GM12878 (cell line): ENCODE measurements around the gene FBXL5.

Experiments
- BRCA1 ChIP-seq: IDR thresholded peaks from 2 replicates; pipeline ENCODE4 v1.6.1; 2011; ENCODE audit warnings: low read depth, low read length, improper control_type of control experiment
- CEBPB ChIP-seq, 2 experiments: fragments of 150-350 bp in 1 of 2; IDR thresholded peaks; 2 replicates each; pipeline ENCODE4 v1.6.1; 2012 to 2014; ENCODE audit warnings: low read depth in 2 of 2, low read length in 2 of 2, borderline replicate concordance in 1 of 2, inconsistent platforms in 1 of 2
- CREB1 ChIP-seq: IDR thresholded peaks from 2 replicates; pipeline ENCODE4 v1.6.1; 2012; ENCODE audit warnings: low read depth, mild to moderate bottlenecking, inconsistent platforms
- EZH2 ChIP-seq: IDR thresholded peaks from 2 replicates; pipeline ENCODE4 v1.6.1; 2012; ENCODE audit warnings: low read depth, mild to moderate bottlenecking, control low read depth, inconsistent platforms, low read length, borderline replicate concordance; ENCODE audit not compliant: control insufficient read depth
- NRF1 ChIP-seq: conservative IDR thresholded peaks from 2 replicates; pipeline ENCODE4 v1.6.1; 2011; ENCODE audit warnings: mild to moderate bottlenecking, low read depth, low read length, improper control_type of control experiment
- POLR2A ChIP-seq: IDR thresholded peaks from 2 replicates; pipeline ENCODE4 v1.6.1; 2011; ENCODE audit warnings: low read depth, mild to moderate bottlenecking, low read length
- SREBF2 ChIP-seq: IDR thresholded peaks from 2 replicates; pipeline ENCODE4 v1.6.1; 2012; ENCODE audit warnings: mild to moderate bottlenecking, low read length
- SUPT20H ChIP-seq: IDR thresholded peaks from 2 replicates; pipeline ENCODE4 v1.6.1; 2011; ENCODE audit warnings: low read depth, mild to moderate bottlenecking, low read length, moderate library complexity, borderline replicate concordance; ENCODE audit not compliant: control insufficient read depth
- TAF1 ChIP-seq: IDR thresholded peaks from 2 replicates; pipeline ENCODE4 v1.6.1; 2011; ENCODE audit warnings: mild to moderate bottlenecking, low read depth, low read length, borderline replicate concordance
- TF ChIP-seq, protein P1 (sequence below): IDR thresholded peaks from 2 replicates; pipeline ENCODE4 v1.6.1; 2011; ENCODE audit warnings: mild to moderate bottlenecking, low read depth, low read length, moderate library complexity; ENCODE audit not compliant: insufficient replicate concordance

DNA sequence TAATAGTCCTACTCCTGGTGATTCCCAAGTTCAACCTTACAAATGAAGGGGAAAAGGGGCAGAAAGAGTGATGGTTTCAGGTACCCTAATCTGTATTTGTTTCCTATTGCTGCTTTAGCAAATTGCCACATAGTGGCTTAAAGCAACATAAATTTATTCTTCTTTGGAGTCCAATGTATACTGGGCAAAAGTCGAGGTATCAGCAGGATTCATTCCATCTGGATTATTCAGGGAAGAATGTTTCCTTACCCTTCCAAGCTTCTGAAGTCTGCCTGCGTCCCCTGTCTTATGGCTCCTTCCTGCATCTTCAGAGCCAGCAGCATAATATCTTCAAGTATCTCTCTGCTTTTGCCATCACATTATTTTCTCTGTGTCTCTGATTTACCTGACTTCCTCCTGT, 37.4 kb upstream of the FBXL5 start:
- no peak for TF ChIP-seq CREB1
- no peak for TF ChIP-seq BRCA1
- TF ChIP-seq POLR2A = no peak
- no peak for TF ChIP-seq SUPT20H
- no peak for TF ChIP-seq EZH2
- TF ChIP-seq, protein P1, sequence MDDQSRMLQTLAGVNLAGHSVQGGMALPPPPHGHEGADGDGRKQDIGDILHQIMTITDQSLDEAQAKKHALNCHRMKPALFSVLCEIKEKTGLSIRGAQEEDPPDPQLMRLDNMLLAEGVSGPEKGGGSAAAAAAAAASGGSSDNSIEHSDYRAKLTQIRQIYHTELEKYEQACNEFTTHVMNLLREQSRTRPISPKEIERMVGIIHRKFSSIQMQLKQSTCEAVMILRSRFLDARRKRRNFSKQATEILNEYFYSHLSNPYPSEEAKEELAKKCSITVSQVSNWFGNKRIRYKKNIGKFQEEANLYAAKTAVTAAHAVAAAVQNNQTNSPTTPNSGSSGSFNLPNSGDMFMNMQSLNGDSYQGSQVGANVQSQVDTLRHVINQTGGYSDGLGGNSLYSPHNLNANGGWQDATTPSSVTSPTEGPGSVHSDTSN = no peak
- no peak for TF ChIP-seq SREBF2
- TF ChIP-seq NRF1 = no peak
- no peak for TF ChIP-seq CEBPB (IDR thresholded peaks at IDR 0.05; ENCODE audit: borderline replicate concordance in 1 of 2, low read depth in 2 of 2, low read length in 2 of 2)
- no peak for TF ChIP-seq TAF1
